Tibial nerve (tissue), 4 donors: ENCODE data around the gene SEC31A.

ENCODE experiments used
- CTCF ChIP-seq, 5 experiments: fragments of 200-600 bp in 3 of 5; fragments of 450-650 bp in 2 of 5; sonication (generic) in 3 of 5; IDR thresholded peaks; one replicate each; pipeline ENCODE4 v1.5.1; 2016 to 2019; ENCODE audit warnings: antibody characterized with exemption in 5 of 5, mild to moderate bottlenecking in 3 of 5, moderate library complexity in 2 of 5
- EP300 ChIP-seq, 2 donors: sonication (generic); formaldehyde crosslinking; IDR thresholded peaks; one replicate each; pipeline ENCODE4 v1.6.1; 2017; ENCODE audit warnings: antibody characterized with exemption in 2 of 2, mild to moderate bottlenecking in 1 of 2
- POLR2A ChIP-seq, 2 donors: fragments of 450-650 bp; IDR thresholded peaks; one replicate each; pipeline ENCODE4 v1.6.1; 2017; ENCODE audit warnings: antibody characterized with exemption in 2 of 2, mild to moderate bottlenecking in 2 of 2, moderate library complexity in 2 of 2

- no peak for TF ChIP-seq EP300 (IDR thresholded peaks at IDR 0.05)
- TF ChIP-seq CTCF (IDR thresholded peaks at IDR 0.05): no peak
- TF ChIP-seq POLR2A (IDR thresholded peaks at IDR 0.05): no peak
Measured at GRCh38 chr4:82787342-82787741, 103.6 kb downstream of the SEC31A start.
